GM23338 (cell line): Measurements from ENCODE around the gene ZNF614.

Source experiments
- EZH2 ChIP-seq: fragments of 200-600 bp; sonication (generic); IDR thresholded peaks from one replicate; pipeline ENCODE4 v1.8.0; 2017; ENCODE audit warnings: antibody characterized with exemption, mild to moderate bottlenecking, low read depth; ENCODE audit not compliant: unreplicated experiment
- EZH2phosphoT487 ChIP-seq: fragments of 200-600 bp; sonication (generic); IDR thresholded peaks from one replicate; pipeline ENCODE4 v1.8.1; 2018; ENCODE audit warnings: antibody characterized with exemption; ENCODE audit not compliant: unreplicated experiment
- POLR2AphosphoS5 ChIP-seq: IDR thresholded peaks from 2 replicates; pipeline ENCODE4 v1.6.1; 2016; ENCODE audit warnings: antibody characterized with exemption, low read depth
- TF ChIP-seq, protein P1 (sequence below), 2 experiments: fragments of 200-600 bp in 1 of 2; sonication (generic) in 1 of 2; conservative IDR thresholded peaks; 2 replicates each; pipeline versions ENCODE4 v1.5.1 to v1.6.1; 2016 to 2017; ENCODE audit warnings: antibody characterized with exemption in 2 of 2, low read depth in 2 of 2, mild to moderate bottlenecking in 2 of 2, moderate library complexity in 1 of 2
- TF ChIP-seq, protein P2 (sequence below): IDR thresholded peaks from one replicate; pipeline ENCODE4 v1.6.1; 2018; ENCODE audit warnings: antibody characterized with exemption; ENCODE audit not compliant: unreplicated experiment

DNA sequence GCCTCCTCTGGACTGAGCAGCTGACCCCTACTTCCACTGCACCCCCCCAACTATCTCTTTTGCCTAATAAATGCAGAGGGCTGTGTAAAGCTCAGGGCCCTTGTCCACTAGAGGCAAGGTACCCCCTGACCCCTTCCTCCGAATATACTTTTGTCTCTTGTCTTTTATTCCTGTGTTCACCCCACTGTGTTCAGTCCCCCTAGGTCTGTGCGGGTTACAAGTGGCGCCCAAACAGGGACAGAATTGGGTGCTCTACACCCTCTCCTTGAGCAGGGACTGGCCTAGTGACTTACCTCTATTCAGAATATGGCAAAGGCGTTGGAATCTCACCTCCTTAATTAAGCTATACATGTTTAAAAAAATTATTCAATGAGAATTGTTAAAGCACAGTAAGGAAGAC lies 56.6 kb downstream of the ZNF614 start:
- TF ChIP-seq, protein P1, sequence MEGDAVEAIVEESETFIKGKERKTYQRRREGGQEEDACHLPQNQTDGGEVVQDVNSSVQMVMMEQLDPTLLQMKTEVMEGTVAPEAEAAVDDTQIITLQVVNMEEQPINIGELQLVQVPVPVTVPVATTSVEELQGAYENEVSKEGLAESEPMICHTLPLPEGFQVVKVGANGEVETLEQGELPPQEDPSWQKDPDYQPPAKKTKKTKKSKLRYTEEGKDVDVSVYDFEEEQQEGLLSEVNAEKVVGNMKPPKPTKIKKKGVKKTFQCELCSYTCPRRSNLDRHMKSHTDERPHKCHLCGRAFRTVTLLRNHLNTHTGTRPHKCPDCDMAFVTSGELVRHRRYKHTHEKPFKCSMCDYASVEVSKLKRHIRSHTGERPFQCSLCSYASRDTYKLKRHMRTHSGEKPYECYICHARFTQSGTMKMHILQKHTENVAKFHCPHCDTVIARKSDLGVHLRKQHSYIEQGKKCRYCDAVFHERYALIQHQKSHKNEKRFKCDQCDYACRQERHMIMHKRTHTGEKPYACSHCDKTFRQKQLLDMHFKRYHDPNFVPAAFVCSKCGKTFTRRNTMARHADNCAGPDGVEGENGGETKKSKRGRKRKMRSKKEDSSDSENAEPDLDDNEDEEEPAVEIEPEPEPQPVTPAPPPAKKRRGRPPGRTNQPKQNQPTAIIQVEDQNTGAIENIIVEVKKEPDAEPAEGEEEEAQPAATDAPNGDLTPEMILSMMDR (conservative IDR thresholded peaks at IDR 0.05; ENCODE audit: low read depth in 2 of 2): no peak
- TF ChIP-seq POLR2AphosphoS5 (no peak), EZH2phosphoT487 (no peak), EZH2 (no peak)
- TF ChIP-seq, protein P2, sequence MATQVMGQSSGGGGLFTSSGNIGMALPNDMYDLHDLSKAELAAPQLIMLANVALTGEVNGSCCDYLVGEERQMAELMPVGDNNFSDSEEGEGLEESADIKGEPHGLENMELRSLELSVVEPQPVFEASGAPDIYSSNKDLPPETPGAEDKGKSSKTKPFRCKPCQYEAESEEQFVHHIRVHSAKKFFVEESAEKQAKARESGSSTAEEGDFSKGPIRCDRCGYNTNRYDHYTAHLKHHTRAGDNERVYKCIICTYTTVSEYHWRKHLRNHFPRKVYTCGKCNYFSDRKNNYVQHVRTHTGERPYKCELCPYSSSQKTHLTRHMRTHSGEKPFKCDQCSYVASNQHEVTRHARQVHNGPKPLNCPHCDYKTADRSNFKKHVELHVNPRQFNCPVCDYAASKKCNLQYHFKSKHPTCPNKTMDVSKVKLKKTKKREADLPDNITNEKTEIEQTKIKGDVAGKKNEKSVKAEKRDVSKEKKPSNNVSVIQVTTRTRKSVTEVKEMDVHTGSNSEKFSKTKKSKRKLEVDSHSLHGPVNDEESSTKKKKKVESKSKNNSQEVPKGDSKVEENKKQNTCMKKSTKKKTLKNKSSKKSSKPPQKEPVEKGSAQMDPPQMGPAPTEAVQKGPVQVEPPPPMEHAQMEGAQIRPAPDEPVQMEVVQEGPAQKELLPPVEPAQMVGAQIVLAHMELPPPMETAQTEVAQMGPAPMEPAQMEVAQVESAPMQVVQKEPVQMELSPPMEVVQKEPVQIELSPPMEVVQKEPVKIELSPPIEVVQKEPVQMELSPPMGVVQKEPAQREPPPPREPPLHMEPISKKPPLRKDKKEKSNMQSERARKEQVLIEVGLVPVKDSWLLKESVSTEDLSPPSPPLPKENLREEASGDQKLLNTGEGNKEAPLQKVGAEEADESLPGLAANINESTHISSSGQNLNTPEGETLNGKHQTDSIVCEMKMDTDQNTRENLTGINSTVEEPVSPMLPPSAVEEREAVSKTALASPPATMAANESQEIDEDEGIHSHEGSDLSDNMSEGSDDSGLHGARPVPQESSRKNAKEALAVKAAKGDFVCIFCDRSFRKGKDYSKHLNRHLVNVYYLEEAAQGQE: no peak
